ENCODE measurements around the gene HECTD2.
"Not testable (repeated sequence)": the region's sequence is repeated elsewhere in the genome, so short reads cannot be mapped to it uniquely, and the experiment has no call there.

- TF ChIP-seq POLR2AphosphoS5 (IDR thresholded peaks at IDR 0.05; ENCODE audit: borderline replicate concordance, low read depth, low read length); EZH2 (IDR thresholded peaks at IDR 0.05): not testable (repeated sequence)
These were observed 44.6 kb upstream of the HECTD2 start for GRCh38 chr10:91365519-91365918.
